Body of pancreas (tissue), 4 donors: ENCODE measurements around the gene FLOT1.

ENCODE experiments used
- CTCF ChIP-seq, 7 experiments: fragments of 450-650 bp in 4 of 7; fragments of 200-600 bp in 3 of 7; sonication (generic) in 3 of 7; IDR thresholded peaks; one replicate each; pipeline ENCODE4 v1.5.1; 2016 to 2019; ENCODE audit warnings: antibody characterized with exemption in 7 of 7
- POLR2A ChIP-seq, 3 donors: fragments of 450-650 bp; IDR thresholded peaks; one replicate each; pipeline ENCODE4 v1.6.1; 2016; ENCODE audit warnings: antibody characterized with exemption in 3 of 3, mild to moderate bottlenecking in 2 of 3

- TF ChIP-seq CTCF (IDR thresholded peaks at IDR 0.05) (no peak), POLR2A (IDR thresholded peaks at IDR 0.05) (no peak)
Measured at GRCh38 chr6:30763155-30763617, 20.7 kb upstream of the FLOT1 start.
